ENCODE data around the gene EML5.
"Not testable (repeated sequence)": the region's sequence is repeated elsewhere in the genome, so short reads cannot be mapped to it uniquely, and the experiment has no call there.

The EML5 gene

GRCh38 chr14:88792473-88793258, at the start of gene EML5:
Gene EML5, minus strand, starts transcription at chr14:88792953. Its CDS starts 450 bp downstream, at chr14:88792503.
- DNase-seq: peak; percentile 83

GRCh38 chr14:88842414-88842813, 49.7 kb upstream of the EML5 start:
- no peak for DNase-seq

- DNase-seq: no peak
Measured at GRCh38 chr14:88841741-88842140, 49.0 kb upstream of the EML5 start.

GRCh38 chr14:88840926-88841325, 48.2 kb upstream of the EML5 start:
- no peak for DNase-seq

- peak; percentile 80 for DNase-seq
Measured at GRCh38 chr14:88838015-88838414, 45.3 kb upstream of the EML5 start.

- DNase-seq: no peak
Measured at GRCh38 chr14:88837495-88837894, 44.7 kb upstream of the EML5 start.

GRCh38 chr14:88835661-88836060, 42.9 kb upstream of the EML5 start:
- DNase-seq: no peak

- no peak for DNase-seq
Measured at GRCh38 chr14:88834883-88835431, 42.2 kb upstream of the EML5 start.

- no peak for DNase-seq
Measured at GRCh38 chr14:88831284-88831683, 38.5 kb upstream of the EML5 start.

- no peak for DNase-seq
Measured at GRCh38 chr14:88829685-88830302, 37.0 kb upstream of the EML5 start.

GRCh38 chr14:88829188-88829587, 36.4 kb upstream of the EML5 start:
- DNase-seq: peak; percentile 8

GRCh38 chr14:88825503-88825902, 32.8 kb upstream of the EML5 start:
- peak; percentile 53 for DNase-seq

GRCh38 chr14:88825078-88825458, 32.3 kb upstream of the EML5 start:
- DNase-seq: peak; percentile 14

GRCh38 chr14:88824314-88825077, 31.7 kb upstream of the EML5 start, which contains the start of gene TTC8:
Gene TTC8, plus strand, starts transcription at chr14:88824651. Its CDS starts 57 bp downstream, at chr14:88824708.
- peak; percentile 87 for DNase-seq

GRCh38 chr14:88823968-88824313, 31.2 kb upstream of the EML5 start:
- no peak for DNase-seq

- no peak for DNase-seq
Measured at GRCh38 chr14:88821888-88822287, 29.1 kb upstream of the EML5 start.

- DNase-seq: no peak
Measured at GRCh38 chr14:88821378-88821777, 28.6 kb upstream of the EML5 start.

GRCh38 chr14:88819674-88820073, 26.9 kb upstream of the EML5 start:
- not testable (repeated sequence) for DNase-seq

GRCh38 chr14:88818018-88818417, 25.3 kb upstream of the EML5 start:
- DNase-seq: no peak

- no peak for DNase-seq
Measured at GRCh38 chr14:88815980-88816379, 23.2 kb upstream of the EML5 start.

- DNase-seq: no peak
Measured at GRCh38 chr14:88808359-88808758, 15.6 kb upstream of the EML5 start.

GRCh38 chr14:88804477-88804876, 11.7 kb upstream of the EML5 start:
- no peak for DNase-seq

GRCh38 chr14:88804035-88804434, 11.3 kb upstream of the EML5 start:
- no peak for DNase-seq

- peak; percentile 44 for DNase-seq
Measured at GRCh38 chr14:88802596-88802995, 9.8 kb upstream of the EML5 start.
